CD8-positive, alpha-beta memory T cell (primary cell): ENCODE measurements around the gene TPM2. TPM values are rescaled to one million over a fixed set of nuclear protein-coding genes. Genes with fewer than 3 reads are reported as not detected.
"Not testable (repeated sequence)": the region's sequence is repeated elsewhere in the genome, so short reads cannot be mapped to it uniquely, and the experiment has no call there.

Source experiments
- CTCF ChIA-PET: fragments of 350-600 bp; sonication (Branson Sonifier 250); formaldehyde crosslinking; loops from one replicate; lab custom pipeline; 2021; ENCODE audit warnings: antibody characterized with exemption; lab: Charles Lee
- POLR2A ChIA-PET: fragments of 350-600 bp; sonication (Branson Sonifier 250); formaldehyde crosslinking; loops from one replicate; lab custom pipeline; 2021; ENCODE audit warnings: antibody characterized with exemption; lab: Charles Lee
- DNase-seq, 5 donors: peaks; one replicate each; pipeline versions ENCODE4 v3.0.0 to v3.0.0-alpha.2; 2020 to 2022; ENCODE audit warnings: mixed read lengths in 1 of 5
- H3K27ac ChIP-seq: one replicate; pipeline ENCODE4 v1.7.0; 2013; ENCODE audit warnings: low read depth, mild to moderate bottlenecking, low read length, moderate library complexity
- H3K27me3 ChIP-seq: 2 replicates; pipeline ENCODE4 v1.7.0; 2013; ENCODE audit warnings: low read length, mild to moderate bottlenecking; ENCODE audit not compliant: insufficient read depth, poor library complexity, severe bottlenecking
- H3K36me3 ChIP-seq: 2 replicates; pipeline ENCODE4 v1.7.0; 2013; ENCODE audit warnings: mild to moderate bottlenecking, low read length, moderate library complexity; ENCODE audit not compliant: insufficient read depth
- H3K4me1 ChIP-seq: 2 replicates; pipeline ENCODE4 v1.7.0; 2013; ENCODE audit warnings: mild to moderate bottlenecking, low read length, moderate library complexity; ENCODE audit not compliant: insufficient read depth
- H3K4me3 ChIP-seq: 2 replicates; pipeline ENCODE4 v1.7.0; 2013; ENCODE audit warnings: mild to moderate bottlenecking, low read length
- H3K9me3 ChIP-seq: 2 replicates; pipeline ENCODE4 v1.7.0; 2013; ENCODE audit warnings: mild to moderate bottlenecking, low read length
- H3K27ac Mint-ChIP-seq, 8 donors: one replicate each; pipeline ENCODE4 v1.8.0; 2020 to 2021; ENCODE audit warnings: mixed read lengths in 8 of 8, mild to moderate bottlenecking in 6 of 8, inconsistent platforms in 3 of 8, moderate library complexity in 3 of 8
- H3K27me3 Mint-ChIP-seq, 2 donors: one replicate each; pipeline ENCODE4 v1.8.0; 2020 to 2021; ENCODE audit warnings: mixed read lengths in 2 of 2, mild to moderate bottlenecking in 1 of 2, moderate library complexity in 1 of 2
- H3K36me3 Mint-ChIP-seq, 3 donors: one replicate each; pipeline ENCODE4 v1.8.0; 2020 to 2021; ENCODE audit warnings: mixed read lengths in 3 of 3, inconsistent platforms in 1 of 3, mild to moderate bottlenecking in 1 of 3
- H3K4me1 Mint-ChIP-seq, 3 donors: one replicate each; pipeline ENCODE4 v1.8.0; 2020 to 2021; ENCODE audit warnings: mixed read lengths in 3 of 3, inconsistent platforms in 1 of 3, mild to moderate bottlenecking in 1 of 3
- H3K4me3 Mint-ChIP-seq, 7 donors: one replicate each; pipeline ENCODE4 v1.8.0; 2020 to 2021; ENCODE audit warnings: mixed read lengths in 7 of 7, mild to moderate bottlenecking in 6 of 7, moderate library complexity in 4 of 7, inconsistent platforms in 2 of 7
- H3K9me3 Mint-ChIP-seq, 5 donors: one replicate each; pipeline ENCODE4 v1.8.0; 2020 to 2022; ENCODE audit warnings: mixed read lengths in 5 of 5, mild to moderate bottlenecking in 3 of 5, moderate library complexity in 2 of 5, inconsistent platforms in 1 of 5
- polyA plus RNA-seq: library from polyadenylated mRNA; unstranded; fragments of 300-500 nt; fragmentation: Illumina TruSeq; gene quantifications from one replicate; pipeline ENCODE4 v1.2.3, GENCODE V29; 2021
- total RNA-seq, 2 experiments: library from RNA; stranded (reverse); gene quantifications; one replicate each; pipeline ENCODE4 v1.2.3, GENCODE V29; 2021

TPM2 gene
- total and polyA plus RNA-seq, 3 experiments from 2014 or later, result 0.22 to 7.3 (median 6.6) TPM

- Histone ChIP-seq H3K4me3 (no peak overlapping the region), H3K27ac (no peak overlapping the region), H3K36me3 (no peaks in the 10 kb centered on the region), H3K27me3 (no peaks in the 10 kb centered on the region), H3K4me1 (peaks cover 56% of the 10 kb centered on the region), H3K9me3 (no peaks in the 10 kb centered on the region)
- ChIA-PET POLR2A (no interaction called here), CTCF (interaction anchor here (1.0 to 14.3 kb wide), 3 partner anchors 38 to 48 kb away, joined by 3 to 200 read pairs (median 23); partner anchors contain the start of gene CD72)
- Mint-ChIP-seq H3K4me1 (peaks cover 57 to 78% (median 60%) of the 10 kb centered on the region in 3 donors), H3K4me3 (peak overlapping the region; percentile 61 to 98 (median 91)), H3K27ac (peak overlapping the region; percentile 58 to 99 (median 90)), H3K36me3 (peaks cover 0 to 11% (median 0%) of the 10 kb centered on the region in 3 donors), H3K9me3 (no peaks in the 10 kb centered on the region), H3K27me3 (no peaks in the 10 kb centered on the region)
- DNase-seq, result no peak
Observed at GRCh38 chr9:35651956-35652828, 37.5 kb downstream of the TPM2 start.

DNA sequence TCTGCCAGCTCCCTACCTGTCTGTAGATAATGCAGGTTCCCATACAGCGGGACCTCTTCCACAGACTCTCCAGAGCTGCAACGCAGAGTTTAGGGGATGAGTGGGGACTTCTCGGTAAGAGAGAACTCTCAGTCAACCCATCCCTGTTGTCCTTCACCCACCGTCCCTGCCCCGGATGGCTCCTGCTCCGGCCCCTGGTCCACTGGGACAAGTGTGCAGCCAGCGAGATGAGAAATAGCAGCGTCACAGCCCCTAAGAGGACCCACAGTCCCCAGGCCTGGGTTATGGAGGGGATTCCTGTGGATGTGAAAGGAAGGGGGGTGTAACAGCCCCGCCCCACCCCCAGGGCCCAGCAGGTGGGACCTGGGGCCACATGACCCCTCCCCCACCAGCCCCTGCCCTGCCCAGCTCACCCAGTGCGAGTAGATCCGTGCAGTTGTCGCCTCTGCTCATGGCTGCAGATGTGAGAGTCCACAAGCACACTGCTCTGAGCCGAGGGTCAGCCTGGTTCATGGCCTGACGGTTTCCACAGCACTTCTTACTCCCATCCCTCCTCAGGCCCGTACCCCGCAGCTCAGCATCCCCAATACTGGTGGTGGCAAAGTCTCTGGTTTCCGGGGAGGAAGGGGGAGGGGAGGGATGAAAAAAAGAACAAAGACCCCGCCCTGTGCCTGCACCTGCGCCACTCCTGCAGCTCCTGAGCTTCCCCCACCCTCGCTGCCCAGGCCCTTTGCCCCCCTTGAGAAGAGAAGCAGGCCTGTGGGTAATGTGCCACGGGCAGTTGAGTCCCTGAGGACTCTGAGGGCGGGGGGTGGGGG is 39.2 kb downstream of the TPM2 start, which contains the start of gene SIT1:
TSS of gene SIT1 (minus strand) at position 591 of the 818 bp plus-strand sequence. CDS start at position 513, 78 bp downstream.
- H3K4me1 ChIP-seq, result peaks cover 55% of the 10 kb centered on the region
- H3K4me3 Mint-ChIP-seq, result peak within 1 kb of the TSS; percentile 91 to 98 (median 96)
- CTCF ChIA-PET, result interaction anchor here (1.2 to 14.3 kb wide), 9 partner anchors 8 to 106 kb away, joined by 3 to 200 read pairs (median 4); partner anchors contain the start of genes CCDC107, CD72, CREB3 and RMRP
- peaks cover 0 to 17% (median 0%) of the 10 kb centered on the region in 3 donors for H3K36me3 Mint-ChIP-seq
- no peaks in the 10 kb centered on the region for H3K36me3 ChIP-seq
- no peaks in the 10 kb centered on the region for H3K27me3 ChIP-seq
- no peaks in the 10 kb centered on the region for H3K9me3 Mint-ChIP-seq
- H3K4me3 ChIP-seq, result peak within 1 kb of the TSS; percentile 97
- POLR2A ChIA-PET, result interaction anchor here (0.7 to 5.2 kb wide), 4 partner anchors 31 to 81 kb away, joined by 5 to 44 read pairs (median 6); partner anchors contain the start of genes CREB3 and TLN1
- peak within 1 kb of the TSS; percentile 58 to 99 (median 94) for H3K27ac Mint-ChIP-seq
- no peaks in the 10 kb centered on the region for H3K9me3 ChIP-seq
- peak within 1 kb of the TSS; percentile 70 for H3K27ac ChIP-seq
- H3K4me1 Mint-ChIP-seq, result peaks cover 55 to 77% (median 56%) of the 10 kb centered on the region in 3 donors
- no peaks in the 10 kb centered on the region for H3K27me3 Mint-ChIP-seq
- peak in 3 of 5 donors; percentile 34 to 59 (median 56) for DNase-seq

DNA sequence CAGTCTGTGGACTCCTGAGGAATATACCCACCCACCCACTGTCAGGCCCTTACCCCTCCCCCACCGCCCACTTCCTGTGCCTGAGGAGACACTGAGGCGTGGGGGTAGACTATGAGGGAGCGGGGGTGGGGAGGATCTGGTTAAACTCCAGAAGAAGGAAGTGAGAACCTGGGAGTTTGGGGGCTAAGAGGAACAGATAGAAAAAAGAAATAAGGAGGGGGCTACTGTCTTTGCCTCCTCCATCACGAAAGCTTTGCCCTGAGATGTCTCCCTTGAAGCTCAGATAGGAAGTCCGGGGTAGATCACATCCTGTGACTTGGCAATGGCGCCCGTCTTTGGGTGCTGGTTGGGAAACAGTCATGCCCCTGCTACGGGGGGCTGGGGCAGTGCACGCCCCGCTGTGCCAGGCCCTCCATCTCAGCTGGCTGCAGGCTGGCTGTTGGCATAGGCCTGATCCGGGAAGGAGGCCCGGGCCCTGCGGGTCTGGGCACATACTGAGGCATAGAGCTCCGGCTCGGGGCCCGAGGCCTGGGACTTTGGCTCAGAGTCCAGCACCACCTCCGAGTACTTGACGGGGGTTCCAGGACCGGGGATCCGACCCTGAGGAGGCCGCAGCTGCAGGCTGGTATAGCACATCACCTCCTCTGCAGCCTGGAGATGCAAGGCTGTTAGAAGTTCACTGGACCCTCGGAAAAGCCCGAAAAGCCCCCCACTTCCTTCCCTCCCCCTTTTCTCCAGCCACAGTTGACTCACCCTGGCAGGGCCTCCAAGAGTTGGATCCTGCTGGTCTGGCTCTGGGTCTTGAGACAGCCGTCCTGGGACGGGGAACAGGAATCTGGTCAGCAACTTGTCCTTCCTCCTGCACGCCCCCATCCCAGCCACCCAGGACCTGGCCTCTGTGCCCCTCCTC is 40.0 kb downstream of the TPM2 start:
- POLR2A ChIA-PET, result interaction anchor here (0.6 to 5.2 kb wide), 9 partner anchors 9 to 82 kb away, joined by 3 to 44 read pairs (median 4); partner anchors contain the start of genes CCDC107, CREB3 and TLN1
- peak overlapping the region; percentile 91 to 98 (median 96) for H3K4me3 Mint-ChIP-seq
- H3K27ac Mint-ChIP-seq, result peak overlapping the region; percentile 58 to 99 (median 94)

DNA sequence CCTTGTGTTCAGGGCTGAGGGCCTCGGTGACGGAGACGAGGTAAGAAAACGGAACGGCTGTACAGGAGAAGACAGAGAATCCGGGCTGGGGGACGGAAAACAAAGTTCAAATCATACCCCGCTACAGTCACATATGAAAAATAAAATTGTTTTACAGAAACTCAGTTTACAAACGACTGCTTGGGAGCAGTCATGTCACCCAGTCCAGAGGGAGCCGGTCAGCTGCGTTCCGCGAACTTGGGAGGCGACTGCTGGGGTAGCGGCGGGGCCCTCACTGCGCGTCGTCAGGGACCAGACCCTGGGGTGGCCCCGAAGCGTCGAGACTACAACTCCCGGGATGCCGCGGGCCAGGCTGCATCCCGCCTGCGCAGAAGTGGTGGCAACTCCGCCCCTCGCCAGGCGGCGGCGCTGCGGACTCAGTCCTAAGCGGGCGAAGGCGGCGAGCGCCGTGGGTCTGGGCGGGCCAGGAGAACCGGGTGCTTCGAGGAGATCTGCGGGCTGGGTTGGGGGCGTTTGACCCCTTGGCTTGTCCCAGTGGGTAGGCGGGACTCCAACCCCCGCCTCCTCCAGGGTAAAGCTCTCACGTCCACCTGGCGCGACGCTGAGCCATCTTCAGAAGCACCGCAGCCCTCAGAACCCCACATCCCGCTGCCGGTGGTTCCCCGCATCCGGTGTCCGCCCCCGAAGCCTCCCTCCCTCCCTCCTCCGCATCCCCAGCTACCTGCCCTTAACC is 43.0 kb downstream of the TPM2 start:
- Histone ChIP-seq H3K27ac (peak overlapping the region; percentile 85), H3K27me3 (no peaks in the 10 kb centered on the region), H3K4me3 (peak overlapping the region; percentile 93), H3K9me3 (no peaks in the 10 kb centered on the region), H3K36me3 (no peaks in the 10 kb centered on the region), H3K4me1 (peaks cover 54% of the 10 kb centered on the region)
- no peaks in the 10 kb centered on the region for H3K9me3 Mint-ChIP-seq
- peak overlapping the region; percentile 91 to 98 (median 94) for H3K4me3 Mint-ChIP-seq
- H3K4me1 Mint-ChIP-seq, result peaks cover 58 to 75% (median 67%) of the 10 kb centered on the region in 3 donors
- POLR2A ChIA-PET, result interaction anchor here (0.5 to 5.2 kb wide), 18 partner anchors 10 to 1009 kb away, joined by 3 to 53 read pairs (median 4); partner anchors contain the start of genes CCDC107, CREB3, GBA2 and RGP1
- peak; percentile 87 to 93 (median 90) for DNase-seq
- H3K27me3 Mint-ChIP-seq, result no peaks in the 10 kb centered on the region
- H3K27ac Mint-ChIP-seq, result peak overlapping the region; percentile 87 to 99 (median 98)
- H3K36me3 Mint-ChIP-seq, result peaks cover 0 to 26% (median 3%) of the 10 kb centered on the region in 3 donors
- CTCF ChIA-PET, result interaction anchor here (0.8 to 14.3 kb wide), 24 partner anchors 8 to 165 kb away, joined by 3 to 200 read pairs (median 8); partner anchors contain the start of genes ARHGEF39, CCDC107, CD72 and CREB3

More for the DNA sequence above, 40.0 kb downstream of the TPM2 start:
- Histone ChIP-seq H3K27me3 (no peaks in the 10 kb centered on the region), H3K4me1 (peaks cover 62% of the 10 kb centered on the region), H3K4me3 (peak overlapping the region; percentile 97), H3K27ac (peak overlapping the region; percentile 70), H3K9me3 (no peaks in the 10 kb centered on the region), H3K36me3 (no peaks in the 10 kb centered on the region)
- Mint-ChIP-seq H3K36me3 (peaks cover 0 to 17% (median under 1%) of the 10 kb centered on the region in 3 donors), H3K4me1 (peaks cover 56 to 80% (median 62%) of the 10 kb centered on the region in 3 donors), H3K9me3 (no peaks in the 10 kb centered on the region), H3K27me3 (no peaks in the 10 kb centered on the region)
- CTCF ChIA-PET, result interaction anchor here (1.2 to 14.3 kb wide), 10 partner anchors 9 to 107 kb away, joined by 3 to 200 read pairs (median 4); partner anchors contain the start of genes CCDC107, CD72, CREB3 and GBA2
- peak in 4 of 5 donors; percentile 27 to 70 (median 50) for DNase-seq

- Mint-ChIP-seq H3K9me3 (no peaks in the 10 kb centered on the region), H3K27ac (peak overlapping the region; percentile 87 to 99 (median 98)), H3K4me1 (peaks cover 55 to 74% (median 61%) of the 10 kb centered on the region in 3 donors), H3K36me3 (peaks cover under 1 to 29% (median 3%) of the 10 kb centered on the region in 3 donors), H3K27me3 (no peaks in the 10 kb centered on the region), H3K4me3 (peak overlapping the region; percentile 91 to 98 (median 94))
- CTCF ChIA-PET, result interaction anchor here (0.9 to 14.3 kb wide), 19 partner anchors 12 to 110 kb away, joined by 3 to 200 read pairs (median 8); partner anchors contain the start of genes ARHGEF39, CCDC107, CD72 and CREB3
- Histone ChIP-seq H3K36me3 (no peaks in the 10 kb centered on the region), H3K27me3 (no peaks in the 10 kb centered on the region), H3K4me1 (peaks cover 49% of the 10 kb centered on the region), H3K27ac (peak overlapping the region; percentile 85), H3K4me3 (peak overlapping the region; percentile 93), H3K9me3 (no peaks in the 10 kb centered on the region)
- peak in 1 of 5 donors; percentile 3 for DNase-seq
- POLR2A ChIA-PET, result interaction anchor here (0.7 to 5.2 kb wide), 11 partner anchors 11 to 990 kb away, joined by 3 to 53 read pairs (median 6); partner anchors contain the start of genes CCDC107, CREB3, RMRP and TLN1
Observed at GRCh38 chr9:35646153-35646532, 43.6 kb downstream of the TPM2 start.

DNA sequence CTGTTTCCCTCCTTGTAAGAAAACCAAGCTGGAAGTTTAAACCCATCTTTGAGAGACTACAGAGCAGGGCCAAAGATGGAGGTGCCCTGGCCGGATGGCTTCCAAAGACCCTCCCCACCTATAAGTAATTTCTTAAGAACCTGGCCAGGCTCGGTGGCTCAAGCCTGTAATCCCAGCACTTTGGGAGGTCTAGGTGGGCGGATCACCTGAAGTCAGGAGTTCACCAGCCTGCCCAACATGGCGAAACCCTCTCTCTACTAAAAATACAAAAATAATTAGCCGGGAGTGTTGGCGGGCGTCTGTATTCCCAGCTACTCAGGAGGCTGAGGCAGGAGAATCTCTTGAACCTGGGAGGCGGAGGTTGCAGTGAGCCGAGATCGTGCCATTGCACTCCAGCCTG is 44.0 kb downstream of the TPM2 start:
- POLR2A ChIA-PET, result interaction anchor here (0.7 to 5.2 kb wide), 8 partner anchors 11 to 990 kb away, joined by 3 to 53 read pairs (median 10); partner anchors contain the start of genes CCDC107, CREB3, RMRP and TLN1
- Histone ChIP-seq H3K4me3 (peak overlapping the region; percentile 93), H3K27ac (peak overlapping the region; percentile 85), H3K4me1 (peaks cover 45% of the 10 kb centered on the region)
- not testable (repeated sequence) for DNase-seq, H3K9me3 Mint-ChIP-seq, H3K9me3 ChIP-seq, H3K27me3 ChIP-seq, H3K27me3 Mint-ChIP-seq, H3K36me3 ChIP-seq
- CTCF ChIA-PET, result interaction anchor here (0.9 to 14.3 kb wide), 16 partner anchors 13 to 111 kb away, joined by 3 to 200 read pairs (median 10); partner anchors contain the start of genes ARHGEF39, CCDC107, CD72 and CREB3
- Mint-ChIP-seq H3K4me3 (peak overlapping the region; percentile 91 to 98 (median 94)), H3K36me3 (peaks cover 3 to 31% (median 4%) of the 10 kb centered on the region in 3 donors), H3K4me1 (peaks cover 54 to 74% (median 57%) of the 10 kb centered on the region in 3 donors), H3K27ac (peak overlapping the region; percentile 63 to 99 (median 97))
